A549 treated with AZD9567 at 1 μM for 4 hours (cell line): Measurements from ENCODE around the gene MN1. TPM values are rescaled to one million over a fixed set of nuclear protein-coding genes. Genes with fewer than 3 reads are reported as not detected.

Experiments
- total RNA-seq: library from RNA; stranded (reverse); fragments of 200-300 nt; extraction: Qiagen RNA extraction; gene quantifications from 5 replicates; pipeline ENCODE4 v1.2.3, GENCODE V29; 2022; ENCODE audit not compliant: insufficient read depth

MN1 gene
- 1.8 to 2.7 TPM (median 2.2 TPM) in 5 replicates for total RNA-seq

DNA sequence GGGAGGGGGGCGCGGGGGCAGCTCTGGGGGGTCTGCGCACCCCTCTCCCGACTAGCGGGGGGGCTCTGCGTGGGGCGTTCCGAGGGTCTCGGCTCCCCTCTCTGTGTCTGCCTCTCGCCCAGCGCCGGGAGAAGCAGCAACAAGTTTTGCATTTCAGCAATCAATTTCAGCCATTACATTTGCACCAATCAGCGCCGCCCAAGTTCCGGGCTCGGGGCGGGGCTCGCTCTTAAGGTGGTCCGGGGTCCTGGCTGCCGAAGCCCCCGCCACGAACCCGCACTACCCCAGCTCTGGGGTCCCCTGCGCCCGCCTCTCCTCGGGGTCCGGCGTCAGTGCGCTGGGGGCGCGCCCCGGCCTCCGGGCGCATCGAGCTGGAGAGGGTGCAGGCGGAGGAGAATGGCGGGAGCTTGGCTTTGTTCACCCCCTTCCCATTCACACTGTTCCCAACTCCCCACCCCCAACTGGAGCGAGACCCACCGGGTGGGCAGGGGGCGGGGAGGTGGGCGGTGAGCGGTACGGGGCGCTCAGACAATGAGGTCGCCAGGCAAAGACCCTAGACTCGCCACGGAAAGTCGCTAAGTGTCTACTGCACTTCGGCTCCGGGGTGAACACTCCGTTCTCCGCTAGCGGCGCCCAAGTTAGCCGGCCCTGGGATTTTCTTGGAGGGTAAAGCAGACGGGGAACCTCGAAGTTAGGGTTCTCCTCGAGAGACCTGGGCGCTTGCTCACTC lies at the start of gene MN1:
MN1 (minus strand) TSS at position 141 of the 730 bp plus-strand sequence. CDS start 1,213 bp downstream, outside the sequence.

Other genes with a start within 250 kb of the MN1 start
- 42.7 to 60.3 TPM (median 45.7 TPM) in 5 replicates for gene PITPNB, start 117.5 kb upstream of the MN1 start, total RNA-seq